ENCODE measurements around the gene GAPVD1.

- TF ChIP-seq CTCF (conservative IDR thresholded peaks at IDR 0.05) (no peak), ZFX (IDR thresholded peaks at IDR 0.05) (no peak)
Measured at GRCh38 chr9:125284855-125285254, 23.2 kb downstream of the GAPVD1 start.
